ENCODE data around the gene DPT.

DNA sequence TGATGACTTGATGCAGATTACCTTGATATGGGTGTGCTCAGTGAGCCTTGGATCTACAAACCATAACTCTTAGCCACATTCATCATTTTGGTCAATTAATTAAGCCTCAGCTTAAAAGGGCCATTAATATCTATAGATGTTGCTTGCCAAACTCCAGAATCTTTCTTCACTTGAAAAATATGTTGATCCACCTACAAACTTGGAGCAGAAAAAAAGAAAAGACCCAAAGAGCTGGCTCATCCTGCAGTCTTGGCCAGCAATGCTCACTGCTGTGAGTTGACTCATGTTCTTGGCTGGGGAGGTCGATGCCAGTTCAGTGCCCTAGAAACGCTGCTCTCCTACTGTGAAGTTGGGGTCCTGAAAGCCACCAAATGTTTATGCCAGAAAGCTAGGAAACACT lies 75.4 kb downstream of the DPT start:
- TF ChIP-seq POLR2A (IDR thresholded peaks at IDR 0.05) (no peak), POLR2AphosphoS5 (IDR thresholded peaks at IDR 0.05) (no peak)
- TF ChIP-seq, protein P1, sequence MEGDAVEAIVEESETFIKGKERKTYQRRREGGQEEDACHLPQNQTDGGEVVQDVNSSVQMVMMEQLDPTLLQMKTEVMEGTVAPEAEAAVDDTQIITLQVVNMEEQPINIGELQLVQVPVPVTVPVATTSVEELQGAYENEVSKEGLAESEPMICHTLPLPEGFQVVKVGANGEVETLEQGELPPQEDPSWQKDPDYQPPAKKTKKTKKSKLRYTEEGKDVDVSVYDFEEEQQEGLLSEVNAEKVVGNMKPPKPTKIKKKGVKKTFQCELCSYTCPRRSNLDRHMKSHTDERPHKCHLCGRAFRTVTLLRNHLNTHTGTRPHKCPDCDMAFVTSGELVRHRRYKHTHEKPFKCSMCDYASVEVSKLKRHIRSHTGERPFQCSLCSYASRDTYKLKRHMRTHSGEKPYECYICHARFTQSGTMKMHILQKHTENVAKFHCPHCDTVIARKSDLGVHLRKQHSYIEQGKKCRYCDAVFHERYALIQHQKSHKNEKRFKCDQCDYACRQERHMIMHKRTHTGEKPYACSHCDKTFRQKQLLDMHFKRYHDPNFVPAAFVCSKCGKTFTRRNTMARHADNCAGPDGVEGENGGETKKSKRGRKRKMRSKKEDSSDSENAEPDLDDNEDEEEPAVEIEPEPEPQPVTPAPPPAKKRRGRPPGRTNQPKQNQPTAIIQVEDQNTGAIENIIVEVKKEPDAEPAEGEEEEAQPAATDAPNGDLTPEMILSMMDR (IDR thresholded peaks at IDR 0.05), result no peak

All from prostate gland (tissue), 2 donors.